OCI-LY7 (cell line): Measurements from ENCODE around the gene MUC12. TPM values are rescaled to one million over a fixed set of nuclear protein-coding genes. Genes with fewer than 3 reads are reported as not detected.

ENCODE experiments used
- BruUV-seq: library from RNA; stranded (reverse); fragments of 400-500 nt; replicated peaks from 2 replicates; lab custom pipeline; 2021; lab: Mats Ljungman, UMichigan
- CTCF ChIA-PET: fragments of 300-600 bp; sonication (Branson Sonifier 250); formaldehyde crosslinking; loops from one replicate; lab custom pipeline; 2022; ENCODE audit warnings: antibody characterized with exemption; ENCODE audit not compliant: unreplicated experiment; lab: Charles Lee
- POLR2A ChIA-PET: fragments of 300-600 bp; sonication (Branson Sonifier 250); formaldehyde crosslinking; loops from one replicate; lab custom pipeline; 2022; ENCODE audit warnings: antibody characterized with exemption; lab: Charles Lee
- DNase-seq: peaks from one replicate; pipeline ENCODE4 v3.0.0-alpha.2; 2015; ENCODE audit warnings: low spot score
- H2AFZ ChIP-seq: fragments of 200-600 bp; sonication (generic), shearing (Covaris generic); 2 replicates; pipeline ENCODE4 v1.6.1; 2014; ENCODE audit warnings: mild to moderate bottlenecking, antibody characterized with exemption, low read length, moderate library complexity
- H3K27ac ChIP-seq: fragments of 200-600 bp; sonication (generic); 2 replicates; pipeline ENCODE4 v1.5.1; 2014; ENCODE audit warnings: mixed run types, low read depth, mild to moderate bottlenecking, moderate library complexity, low read length, inconsistent platforms; ENCODE audit not compliant: poor library complexity, severe bottlenecking
- H3K36me3 ChIP-seq: fragments of 200-600 bp; sonication (generic); 2 replicates; pipeline ENCODE4 v1.6.1; 2014; ENCODE audit warnings: mild to moderate bottlenecking, antibody characterized with exemption, low read length, moderate library complexity, mixed read lengths; ENCODE audit not compliant: insufficient read depth
- H3K4me1 ChIP-seq: fragments of 200-600 bp; sonication (generic); 2 replicates; pipeline ENCODE4 v1.5.1; 2014; ENCODE audit warnings: mild to moderate bottlenecking, low read length; ENCODE audit not compliant: insufficient read depth, poor library complexity, severe bottlenecking
- H3K4me2 ChIP-seq: fragments of 200-600 bp; sonication (generic); 2 replicates; pipeline ENCODE4 v1.6.1; 2014; ENCODE audit warnings: mild to moderate bottlenecking, low read length
- H3K4me3 ChIP-seq: fragments of 200-600 bp; sonication (generic); 2 replicates; pipeline ENCODE4 v1.5.1; 2014; ENCODE audit warnings: mild to moderate bottlenecking, low read depth, low read length; ENCODE audit not compliant: poor library complexity, severe bottlenecking
- H3K79me2 ChIP-seq: fragments of 200-600 bp; sonication (generic); 2 replicates; pipeline ENCODE4 v1.6.1; 2016; ENCODE audit warnings: low read depth, mild to moderate bottlenecking, low read length, moderate library complexity, mixed read lengths; ENCODE audit not compliant: insufficient read depth
- H3K9me2 ChIP-seq: fragments of 200-600 bp; sonication (generic); 2 replicates; pipeline ENCODE4 v1.6.1; 2016; ENCODE audit warnings: mild to moderate bottlenecking, low read length, mixed read lengths; ENCODE audit not compliant: insufficient read depth
- H3K9me3 ChIP-seq: fragments of 200-600 bp; sonication (generic); 2 replicates; pipeline ENCODE4 v1.6.1; 2014; ENCODE audit warnings: mild to moderate bottlenecking, mixed run types, low read length, mixed read lengths
- H4K20me1 ChIP-seq: fragments of 200-600 bp; sonication (generic); 2 replicates; pipeline ENCODE4 v1.6.1; 2014; ENCODE audit warnings: mild to moderate bottlenecking, antibody characterized with exemption, low read length, moderate library complexity, mixed read lengths; ENCODE audit not compliant: insufficient read depth
- CTCF ChIP-seq: fragments of 200-600 bp; sonication (generic); conservative IDR thresholded peaks from 2 replicates; pipeline ENCODE4 v1.5.1; 2014; ENCODE audit warnings: mild to moderate bottlenecking, antibody characterized with exemption, low read length, moderate library complexity, mixed read lengths
- EZH2phosphoT487 ChIP-seq: fragments of 200-600 bp; sonication (generic); IDR thresholded peaks from 2 replicates; pipeline ENCODE4 v1.6.1; 2018; ENCODE audit warnings: low read depth, borderline replicate concordance, mild to moderate bottlenecking, mixed run types, antibody characterized with exemption, low read length, moderate library complexity, mixed read lengths
- intact Hi-C: fragments of 100-400 bp; cut with micrococcal nuclease; formaldehyde crosslinking; loops from one replicate; pipeline ENCODE4 v1.10.0; 2022; ENCODE audit not compliant: unreplicated experiment
- total RNA-seq, 2 experiments: library from RNA; depleted of rRNA in 1 of 2; stranded (reverse); fragments of >200 nt in 1 of 2; shearing (Covaris generic) in 1 of 2; gene quantifications; 2 replicates each; pipeline ENCODE4 v1.2.3, GENCODE V29; 2014 to 2022

Gene MUC12
- total RNA-seq, 2 experiments from 2014 or later, result not detected

- Histone ChIP-seq H3K4me1 (peaks cover 10% of the 10 kb centered on the region), H3K79me2 (no peaks in the 10 kb centered on the region), H2AFZ (no peak overlapping the region), H3K9me3 (no peaks in the 10 kb centered on the region), H3K9me2 (no peaks in the 10 kb centered on the region), H3K4me3 (no peak overlapping the region), H3K4me2 (no peak overlapping the region), H3K36me3 (no peaks in the 10 kb centered on the region), H4K20me1 (no peaks in the 10 kb centered on the region), H3K27ac (no peak overlapping the region)
- CTCF ChIA-PET, result no interaction called here
- no peak for DNase-seq
- POLR2A ChIA-PET, result no interaction called here
- intact Hi-C loops, result no loop called here
- BruUV-seq, result no TSS peak
- no peak for TF ChIP-seq CTCF
- no peak for TF ChIP-seq EZH2phosphoT487
These were observed 46.3 kb downstream of the MUC12 start for GRCh38 chr7:101015626-101016025.

GRCh38 chr7:101017064-101017777 lies 47.9 kb downstream of the MUC12 start:
- peak; percentile 26 for DNase-seq
- Histone ChIP-seq H3K9me3 (no peaks in the 10 kb centered on the region), H3K4me3 (peak overlapping the region; percentile 26), H3K9me2 (no peaks in the 10 kb centered on the region), H3K27ac (no peak overlapping the region), H3K79me2 (no peaks in the 10 kb centered on the region), H4K20me1 (no peaks in the 10 kb centered on the region), H3K36me3 (no peaks in the 10 kb centered on the region), H3K4me2 (peak overlapping the region; percentile 26; the same call in 1 of the 2 replicates), H2AFZ (no peak overlapping the region), H3K4me1 (peaks cover 10% of the 10 kb centered on the region)
- CTCF ChIA-PET, result no interaction called here
- intact Hi-C loops, result no loop called here
- POLR2A ChIA-PET, result no interaction called here
- no TSS peak for BruUV-seq
- TF ChIP-seq CTCF (no peak), EZH2phosphoT487 (no peak)
